Endothelial cell of umbilical vein (primary cell): ENCODE results near the gene COPRS. TPM values are rescaled to one million over a fixed set of nuclear protein-coding genes. Genes with fewer than 3 reads are reported as not detected.

ENCODE experiments used
- BruUV-seq: library from RNA; stranded (reverse); fragments of 400-500 nt; replicated peaks from 2 replicates; lab custom pipeline; 2021; lab: Mats Ljungman, UMichigan
- CTCF ChIA-PET: fragments of 300-600, 350-600 bp; sonication (Branson Sonifier 250); formaldehyde crosslinking; loops from one replicate; lab custom pipeline; 2021; ENCODE audit warnings: antibody characterized with exemption, inconsistent platforms; lab: Charles Lee
- POLR2A ChIA-PET: fragments of 300-600, 350-600 bp; sonication (Branson Sonifier 250); formaldehyde crosslinking; loops from one replicate; lab custom pipeline; 2021; ENCODE audit warnings: antibody characterized with exemption, inconsistent platforms; lab: Charles Lee
- DNase-seq: peaks from one replicate; pipeline ENCODE4 v3.0.0-alpha.2; 2011; ENCODE audit warnings: low read depth, low spot score
- FAIRE-seq: peaks from 2 replicates; lab custom pipeline; 2011; peaks lifted over from hg19 to GRCh38; lab: Jason Lieb, UNC
- H2AFZ ChIP-seq: 2 replicates; pipeline ENCODE4 v1.6.0; 2012; ENCODE audit warnings: low read depth, low read length, control low read depth, inconsistent platforms
- H3K27ac ChIP-seq: 2 replicates; pipeline ENCODE4 v1.5.1; 2011; ENCODE audit warnings: low read depth, mild to moderate bottlenecking, control low read depth, low read length, moderate library complexity; ENCODE audit not compliant: insufficient read depth
- H3K27me3 ChIP-seq, 2 experiments: 2 replicates each; pipeline versions ENCODE4 v1.6.0 to v1.6.1; 2011; ENCODE audit warnings: low read length in 2 of 2, mixed read lengths in 1 of 2; ENCODE audit not compliant: control insufficient read depth in 2 of 2, insufficient read depth in 2 of 2
- H3K36me3 ChIP-seq, 2 experiments: 2 replicates in 1 of 2; 3 replicates in 1 of 2; pipeline ENCODE4 v1.5.1; 2011; ENCODE audit warnings: low read length in 2 of 2, mild to moderate bottlenecking in 1 of 2, moderate library complexity in 1 of 2; ENCODE audit not compliant: control insufficient read depth in 2 of 2, insufficient read depth in 2 of 2; ENCODE audit errors: extremely low read depth in 1 of 2
- H3K4me1 ChIP-seq: 3 replicates; pipeline ENCODE4 v1.5.1; 2011; ENCODE audit warnings: mild to moderate bottlenecking, low read length; ENCODE audit not compliant: control insufficient read depth, insufficient read depth; ENCODE audit errors: extremely low read depth
- H3K4me2 ChIP-seq: 2 replicates; pipeline ENCODE4 v1.6.1; 2011; ENCODE audit warnings: low read length, control low read depth, mixed read lengths; ENCODE audit not compliant: insufficient read depth
- H3K4me3 ChIP-seq, 3 experiments: fragments of 200-600 bp in 1 of 3; sonication (generic), shearing (Covaris generic) in 1 of 3; replicated peaks in 1 of 3; 2 replicates each; pipeline ENCODE4 v1.5.1; 2011 to 2016; ENCODE audit warnings: control low read depth in 3 of 3, low read length in 3 of 3, mild to moderate bottlenecking in 2 of 3, inconsistent platforms in 1 of 3, low read depth in 1 of 3, moderate library complexity in 1 of 3; ENCODE audit not compliant: insufficient read depth in 1 of 3
- H3K79me2 ChIP-seq: 2 replicates; pipeline ENCODE4 v1.6.0; 2012; ENCODE audit warnings: low read length, inconsistent platforms; ENCODE audit not compliant: control insufficient read depth, insufficient read depth
- H3K9ac ChIP-seq: replicated peaks from 2 replicates; pipeline ENCODE3; 2011; ENCODE audit warnings: low read length, control low read depth; ENCODE audit not compliant: insufficient read depth; ENCODE audit errors: extremely low read depth
- H3K9me1 ChIP-seq: replicated peaks from 3 replicates; pipeline ENCODE4 v1.6.0; 2011; ENCODE audit warnings: mild to moderate bottlenecking, low read length; ENCODE audit not compliant: control insufficient read depth, insufficient read depth; ENCODE audit errors: extremely low read depth
- H3K9me3 ChIP-seq: replicated peaks from 2 replicates; pipeline ENCODE4 v1.5.1; 2012; ENCODE audit warnings: low read length, inconsistent platforms; ENCODE audit not compliant: control insufficient read depth, insufficient read depth
- H4K20me1 ChIP-seq: replicated peaks from 2 replicates; pipeline ENCODE3; 2011; ENCODE audit warnings: mild to moderate bottlenecking, low read length; ENCODE audit not compliant: control insufficient read depth, insufficient read depth; ENCODE audit errors: extremely low read depth
- CTCF ChIP-seq, 2 donors: IDR thresholded peaks; 1 replicate in 1 of 2; 2 replicates in 1 of 2; pipeline ENCODE4 v1.5.1; 2011; ENCODE audit warnings: low read length in 2 of 2, mild to moderate bottlenecking in 2 of 2, moderate library complexity in 2 of 2, control low read depth in 1 of 2, inconsistent platforms in 1 of 2, low read depth in 1 of 2; ENCODE audit not compliant: insufficient read depth in 1 of 2; ENCODE audit errors: extremely low read depth in 1 of 2
- EZH2 ChIP-seq: IDR thresholded peaks from 2 replicates; pipeline ENCODE4 v1.6.1; 2012; ENCODE audit warnings: borderline replicate concordance, low read depth, mild to moderate bottlenecking, moderate library complexity, low read length, inconsistent platforms; ENCODE audit not compliant: severe bottlenecking
- FOS ChIP-seq: IDR thresholded peaks from 2 replicates; pipeline ENCODE4 v1.6.1; 2011; ENCODE audit warnings: mild to moderate bottlenecking, low read length, moderate library complexity, borderline replicate concordance; ENCODE audit not compliant: insufficient read depth
- GATA2 ChIP-seq: IDR thresholded peaks from 2 replicates; pipeline ENCODE4 v1.7.0; 2011; ENCODE audit warnings: low read depth, mild to moderate bottlenecking, moderate library complexity, mixed read lengths, low read length; ENCODE audit not compliant: insufficient read length, insufficient read depth
- MAX ChIP-seq: IDR thresholded peaks from 2 replicates; pipeline ENCODE4 v1.6.1; 2011; ENCODE audit not compliant: insufficient read depth, insufficient read length
- MYC ChIP-seq: IDR thresholded peaks from one replicate; pipeline ENCODE4 v1.6.1; 2011; ENCODE audit warnings: mild to moderate bottlenecking, low read depth, low read length
- POLR2A ChIP-seq: IDR thresholded peaks from 2 replicates; pipeline ENCODE4 v1.6.1; 2012; ENCODE audit warnings: low read depth, mild to moderate bottlenecking, control low read depth, low read length
- POLR2AphosphoS5 ChIP-seq: IDR thresholded peaks from 2 replicates; pipeline ENCODE4 v1.6.1; 2012; ENCODE audit warnings: low read depth, mild to moderate bottlenecking, control low read depth, low read length, moderate library complexity; ENCODE audit not compliant: insufficient read depth
- dilution Hi-C: fragments of 300-500 bp; cut with MboI; formaldehyde crosslinking; loops from one replicate; pipeline ENCODE4 v1.15.0; 2019; ENCODE audit warnings: low sequenced_read_pairs; ENCODE audit not compliant: extremely low pct_ligation_motif_present
- intact Hi-C: fragments of 100-400 bp; cut with micrococcal nuclease; formaldehyde crosslinking; loops from one replicate; pipeline ENCODE4 v1.10.0; 2022
- polyA plus RNA-seq, 4 experiments: library from polyadenylated mRNA; depleted of rRNA in 3 of 4; stranded (reverse) in 3 of 4; unstranded in 1 of 4; fragments of >200 nt; gene quantifications; 2 replicates each; pipeline versions ENCODE4 v1.2.1 to v1.2.3, GENCODE V29; 2011 to 2012; ENCODE audit warnings: missing spikeins in 1 of 4
- total RNA-seq: library from RNA; stranded (reverse); gene quantifications from 2 replicates; pipeline ENCODE4 v1.2.3, GENCODE V29; 2021

The COPRS gene
- total and polyA plus RNA-seq, 2 donors (not counting 3 experiments of a cell fraction or from before 2014, with no cell fraction given) = 43.1 to 48.0 TPM

- Histone ChIP-seq H3K9me3 (no peaks in the 10 kb centered on the region), H2AFZ (no peak overlapping the region), H3K27ac (no peak overlapping the region), H3K79me2 (no peaks in the 10 kb centered on the region), H3K9ac (no peak overlapping the region), H3K27me3 (peaks cover 3 to 4% of the 10 kb centered on the region in 2 experiments), H3K4me3 (no peak overlapping the region), H3K4me2 (no peak overlapping the region), H4K20me1 (no peaks in the 10 kb centered on the region), H3K36me3 (no peaks in the 10 kb centered on the region), H3K4me1 (no peaks in the 10 kb centered on the region), H3K9me1 (no peaks in the 10 kb centered on the region)
- no TSS peak for BruUV-seq
- FAIRE-seq = no peak
- ChIA-PET CTCF (no interaction called here), POLR2A (no interaction called here)
- dilution Hi-C loops (loop anchor here (25.0 kb wide), 1 partner anchor 166 kb away; no protein-coding TSS in a partner anchor), intact Hi-C loops (no loop called here)
- TF ChIP-seq POLR2A (no peak), MAX (no peak), POLR2AphosphoS5 (no peak), FOS (no peak), MYC (no peak), CTCF (IDR thresholded peaks at IDR 0.05; ENCODE audit: extremely low read depth in 1 of 2, insufficient read depth in 1 of 2, low read depth in 1 of 2, low read length in 2 of 2) (no peak), GATA2 (no peak), EZH2 (no peak)
- no peak for DNase-seq
Measured at GRCh38 chr17:31803494-31804213, 55.4 kb downstream of the COPRS start.
